H1 (cell line): Measurements from ENCODE around the gene SPSB3. TPM values are rescaled to one million over a fixed set of nuclear protein-coding genes. Genes with fewer than 3 reads are reported as not detected.

ENCODE experiments used
- HDAC2 ChIP-seq, 2 experiments: fragments of 300-600 bp in 1 of 2; sonication (generic) in 1 of 2; IDR thresholded peaks; 2 replicates each; pipeline ENCODE4 v1.6.1; 2011 to 2012; ENCODE audit warnings: low read depth in 2 of 2, low read length in 2 of 2, mild to moderate bottlenecking in 2 of 2, moderate library complexity in 2 of 2, borderline replicate concordance in 1 of 2, inconsistent platforms in 1 of 2
- HDAC6 ChIP-seq: IDR thresholded peaks from one replicate; pipeline ENCODE4 v1.7.1; 2012; ENCODE audit warnings: low read depth, mild to moderate bottlenecking, inconsistent platforms, low read length, moderate library complexity
- SAP30 ChIP-seq: fragments of 300-600 bp; sonication (generic); IDR thresholded peaks from 2 replicates; pipeline ENCODE4 v1.7.1; 2012; ENCODE audit warnings: low read length, moderate library complexity, mild to moderate bottlenecking, inconsistent platforms; ENCODE audit not compliant: insufficient read depth, insufficient replicate concordance
- SP4 ChIP-seq: IDR thresholded peaks from 2 replicates; pipeline ENCODE4 v1.6.1; 2012; ENCODE audit warnings: low read length, inconsistent platforms
- SUZ12 ChIP-seq: fragments of 200-600 bp; sonication (generic); IDR thresholded peaks from 2 replicates; pipeline ENCODE4 v1.6.1; 2012; ENCODE audit warnings: mild to moderate bottlenecking, inconsistent platforms, low read length, moderate library complexity, mixed read lengths
- ZNF274 ChIP-seq: IDR thresholded peaks from 2 replicates; pipeline ENCODE4 v1.7.0; 2012; ENCODE audit warnings: low read length, borderline replicate concordance; ENCODE audit errors: extremely low read depth
- polyA plus RNA-seq, 7 experiments: library from polyadenylated mRNA; depleted of rRNA in 3 of 7; stranded (reverse) in 5 of 7; unstranded in 2 of 7; fragments of >200 nt in 5 of 7; fragments of 200-250 nt in 2 of 7; gene quantifications; 1 replicate in 5 of 7; 2 replicates in 1 of 7; 4 replicates in 1 of 7; pipeline versions ENCODE4 v1.2.1 to v1.2.3, GENCODE V29; 2011 to 2013; ENCODE audit warnings: missing spikeins in 2 of 7, mixed read lengths in 2 of 7
- total RNA-seq: library from RNA; stranded (reverse); fragmentation: NEBNext Ultra II Directional; extraction: Animal tissue kit (Norgen Biotek cat#: 25700); gene quantifications from 2 replicates; pipeline ENCODE4 v1.2.1, GENCODE V29; 2021
- TF ChIP-seq, protein P1 (sequence below): IDR thresholded peaks from 2 replicates; pipeline ENCODE4 v1.6.1; 2012; ENCODE audit warnings: inconsistent platforms

The SPSB3 gene
- total and polyA plus RNA-seq, 2 of the 8 experiments (the other 6 are each of a cell fraction or from before 2014, with no cell fraction given) = 22.5 to 37.8 TPM

GRCh38 chr16:1741553-1742165, 40.7 kb downstream of the SPSB3 start (continued):
- TF ChIP-seq SUZ12 (no peak), SP4 (no peak), SAP30 (no peak), HDAC2 (IDR thresholded peaks at IDR 0.05; ENCODE audit: borderline replicate concordance in 1 of 2, low read depth in 2 of 2, low read length in 2 of 2) (no peak), HDAC6 (no peak), ZNF274 (no peak)
- TF ChIP-seq, protein P1, sequence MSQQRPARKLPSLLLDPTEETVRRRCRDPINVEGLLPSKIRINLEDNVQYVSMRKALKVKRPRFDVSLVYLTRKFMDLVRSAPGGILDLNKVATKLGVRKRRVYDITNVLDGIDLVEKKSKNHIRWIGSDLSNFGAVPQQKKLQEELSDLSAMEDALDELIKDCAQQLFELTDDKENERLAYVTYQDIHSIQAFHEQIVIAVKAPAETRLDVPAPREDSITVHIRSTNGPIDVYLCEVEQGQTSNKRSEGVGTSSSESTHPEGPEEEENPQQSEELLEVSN = no peak
